IMR-90 (cell line): ENCODE results near the gene KRTAP20-3. TPM values are rescaled to one million over a fixed set of nuclear protein-coding genes. Genes with fewer than 3 reads are reported as not detected.

Experiments
- ATAC-seq: fragments of 200-7000 bp; cut with Tn5 transposase; 2 replicates; pipeline ENCODE4 v1.9.1; 2020; ENCODE audit warnings: low read depth, mild to moderate bottlenecking, moderate library complexity
- BruUV-seq: library from RNA; stranded (reverse); fragments of 400-500 nt; replicated peaks from 2 replicates; lab custom pipeline; 2021; lab: Mats Ljungman, UMichigan
- CTCF ChIA-PET: fragments of 300-600 bp; formaldehyde crosslinking; extraction: SDS; loops from one replicate; lab custom pipeline; 2021; ENCODE audit warnings: antibody characterized with exemption; lab: Yijun Ruan, JAX
- POLR2A ChIA-PET: fragments of 300-600 bp; sonication (Branson Sonifier 250); formaldehyde crosslinking; loops from one replicate; lab custom pipeline; 2022; ENCODE audit warnings: antibody characterized with exemption; ENCODE audit not compliant: unreplicated experiment; lab: Charles Lee
- DNase-seq: peaks from one replicate; pipeline ENCODE4 v3.0.0; 2013
- H2AFZ ChIP-seq: replicated peaks from 2 replicates; pipeline ENCODE3; 2013; ENCODE audit warnings: low read length, mild to moderate bottlenecking; ENCODE audit not compliant: poor library complexity
- H2AK5ac ChIP-seq: 2 replicates; pipeline ENCODE4 v1.6.1; 2013; ENCODE audit warnings: low read depth, low read length, inconsistent platforms
- H2AK9ac ChIP-seq: replicated peaks from 2 replicates; pipeline ENCODE3; 2013; ENCODE audit warnings: mild to moderate bottlenecking, low read depth, low read length, moderate library complexity; ENCODE audit not compliant: poor library complexity
- H2BK120ac ChIP-seq: 2 replicates; pipeline ENCODE4 v1.6.1; 2013; ENCODE audit warnings: low read depth, low read length, inconsistent platforms
- H2BK15ac ChIP-seq: 3 replicates; pipeline ENCODE4 v1.6.1; 2013; ENCODE audit warnings: low read depth, low read length, inconsistent platforms
- H2BK20ac ChIP-seq: 2 replicates; pipeline ENCODE4 v1.6.1; 2013; ENCODE audit warnings: low read depth, mild to moderate bottlenecking, inconsistent platforms, low read length, moderate library complexity
- H2BK5ac ChIP-seq: 2 replicates; pipeline ENCODE4 v1.6.1; 2013; ENCODE audit warnings: mild to moderate bottlenecking, low read depth, low read length, inconsistent platforms; ENCODE audit not compliant: poor library complexity, severe bottlenecking
- H3K14ac ChIP-seq: replicated peaks from 2 replicates; pipeline ENCODE4 v1.6.1; 2013; ENCODE audit warnings: low read depth, low read length, inconsistent platforms
- H3K18ac ChIP-seq: 2 replicates; pipeline ENCODE4 v1.6.1; 2013; ENCODE audit warnings: low read depth, low read length, control low read depth
- H3K23ac ChIP-seq: 2 replicates; pipeline ENCODE4 v1.6.1; 2013; ENCODE audit warnings: low read depth, low read length, inconsistent platforms
- H3K27ac ChIP-seq: 2 replicates; pipeline ENCODE4 v1.5.1; 2013; ENCODE audit warnings: mild to moderate bottlenecking, control low read depth, low read length; ENCODE audit not compliant: insufficient read depth
- H3K27me3 ChIP-seq: 2 replicates; pipeline ENCODE4 v1.6.1; 2013; ENCODE audit warnings: low read length; ENCODE audit not compliant: control insufficient read depth, insufficient read depth
- H3K36me3 ChIP-seq: 2 replicates; pipeline ENCODE4 v1.6.1; 2013; ENCODE audit warnings: low read length, mixed read lengths; ENCODE audit not compliant: control insufficient read depth, insufficient read depth
- H3K4ac ChIP-seq: 2 replicates; pipeline ENCODE4 v1.6.1; 2013; ENCODE audit warnings: low read depth, low read length, inconsistent platforms
- H3K4me1 ChIP-seq: 2 replicates; pipeline ENCODE4 v1.6.1; 2013; ENCODE audit warnings: low read length, mixed read lengths; ENCODE audit not compliant: control insufficient read depth, insufficient read depth
- H3K4me2 ChIP-seq: 2 replicates; pipeline ENCODE4 v1.6.1; 2013; ENCODE audit warnings: low read depth, mild to moderate bottlenecking, control low read depth, low read length, moderate library complexity
- H3K4me3 ChIP-seq: 2 replicates; pipeline ENCODE4 v1.5.1; 2013; ENCODE audit warnings: low read depth, mild to moderate bottlenecking, control low read depth, low read length, moderate library complexity; ENCODE audit not compliant: insufficient read depth
- H3K56ac ChIP-seq: 2 replicates; pipeline ENCODE4 v1.6.1; 2013; ENCODE audit warnings: low read length, inconsistent platforms; ENCODE audit not compliant: insufficient read depth; ENCODE audit errors: extremely low read depth
- H3K79me1 ChIP-seq, 2 experiments: 2 replicates each; pipeline ENCODE4 v1.6.1; 2013; ENCODE audit warnings: low read length in 2 of 2, inconsistent platforms in 1 of 2, low read depth in 1 of 2
- H3K9ac ChIP-seq: 2 replicates; pipeline ENCODE4 v1.6.1; 2013; ENCODE audit warnings: low read depth, low read length, control low read depth
- H3K9me1 ChIP-seq: 2 replicates; pipeline ENCODE4 v1.6.1; 2013; ENCODE audit warnings: low read length, inconsistent platforms; ENCODE audit not compliant: insufficient read depth
- H3K9me3 ChIP-seq: 2 replicates; pipeline ENCODE4 v1.6.1; 2013; ENCODE audit warnings: low read length; ENCODE audit not compliant: control insufficient read depth, insufficient read depth
- H4K20me1 ChIP-seq: 2 replicates; pipeline ENCODE4 v1.6.1; 2013; ENCODE audit warnings: low read length, inconsistent platforms; ENCODE audit not compliant: insufficient read depth
- H4K5ac ChIP-seq: 2 replicates; pipeline ENCODE4 v1.6.1; 2013; ENCODE audit warnings: mild to moderate bottlenecking, low read depth, low read length, control low read depth
- H4K8ac ChIP-seq, 2 experiments: 2 replicates each; pipeline ENCODE4 v1.6.1; 2013; ENCODE audit warnings: low read depth in 2 of 2, low read length in 2 of 2, control low read depth in 1 of 2, inconsistent platforms in 1 of 2
- H4K91ac ChIP-seq: 2 replicates; pipeline ENCODE4 v1.6.1; 2013; ENCODE audit warnings: low read depth, low read length, inconsistent platforms; ENCODE audit not compliant: insufficient read depth
- BHLHE40 ChIP-seq: fragments of 150-350 bp; IDR thresholded peaks from 2 replicates; pipeline ENCODE4 v1.6.1; 2016; ENCODE audit warnings: mild to moderate bottlenecking, low read depth, low read length
- CEBPB ChIP-seq: IDR thresholded peaks from 2 replicates; pipeline ENCODE4 v1.6.1; 2012; ENCODE audit warnings: low read depth, low read length, improper control_type of control experiment
- CHD1 ChIP-seq: IDR thresholded peaks from 2 replicates; pipeline ENCODE4 v1.6.1; 2012; ENCODE audit warnings: low read depth, low read length, improper control_type of control experiment
- CTCF ChIP-seq: conservative IDR thresholded peaks from 2 replicates; pipeline ENCODE4 v1.5.1; 2012; ENCODE audit warnings: mild to moderate bottlenecking, low read depth, low read length, improper control_type of control experiment
- ELK1 ChIP-seq: fragments of 150-350 bp; IDR thresholded peaks from 2 replicates; pipeline ENCODE4 v1.6.1; 2016; ENCODE audit warnings: low read depth, mild to moderate bottlenecking, low read length, moderate library complexity, borderline replicate concordance
- FOS ChIP-seq: fragments of 150-350 bp; IDR thresholded peaks from 2 replicates; pipeline ENCODE4 v1.6.1; 2016; ENCODE audit warnings: low read depth, low read length
- MAFK ChIP-seq: IDR thresholded peaks from 2 replicates; pipeline ENCODE4 v1.6.1; 2012; ENCODE audit warnings: low read depth, low read length, improper control_type of control experiment
- MAZ ChIP-seq: IDR thresholded peaks from 2 replicates; pipeline ENCODE4 v1.6.1; 2012; ENCODE audit warnings: low read depth, mild to moderate bottlenecking, low read length, improper control_type of control experiment, moderate library complexity, borderline replicate concordance
- MXI1 ChIP-seq: IDR thresholded peaks from 2 replicates; pipeline ENCODE4 v1.6.1; 2012; ENCODE audit warnings: low read depth, mild to moderate bottlenecking, low read length, moderate library complexity, borderline replicate concordance
- NFE2L2 ChIP-seq: fragments of 150-350 bp; IDR thresholded peaks from 2 replicates; pipeline ENCODE4 v1.6.1; 2016; ENCODE audit warnings: low read depth, mild to moderate bottlenecking, low read length
- POLR2A ChIP-seq: IDR thresholded peaks from 2 replicates; pipeline ENCODE4 v1.6.1; 2012; ENCODE audit warnings: mild to moderate bottlenecking, low read depth, low read length
- RAD21 ChIP-seq: IDR thresholded peaks from 2 replicates; pipeline ENCODE4 v1.6.1; 2012; ENCODE audit warnings: low read length, improper control_type of control experiment
- RCOR1 ChIP-seq: IDR thresholded peaks from 2 replicates; pipeline ENCODE4 v1.6.1; 2012; ENCODE audit warnings: mild to moderate bottlenecking, low read length, improper control_type of control experiment; ENCODE audit not compliant: insufficient replicate concordance
- RFX5 ChIP-seq: IDR thresholded peaks from 2 replicates; pipeline ENCODE4 v1.8.0; 2012; ENCODE audit warnings: low read depth, mild to moderate bottlenecking, low read length, moderate library complexity
- SMC3 ChIP-seq: fragments of 150-350 bp; IDR thresholded peaks from 2 replicates; pipeline ENCODE4 v1.6.1; 2016; ENCODE audit warnings: low read depth, mild to moderate bottlenecking, antibody characterized with exemption, low read length, moderate library complexity
- USF2 ChIP-seq: fragments of 150-350 bp; IDR thresholded peaks from 2 replicates; pipeline ENCODE4 v1.6.1; 2017; ENCODE audit warnings: mild to moderate bottlenecking, antibody characterized with exemption, low read length, low read depth
- dilution Hi-C: fragments of 300-500 bp; cut with HindIII; formaldehyde crosslinking; loops from one replicate; pipeline ENCODE4 v1.14.3; 2018; ENCODE audit warnings: low sequenced_read_pairs; ENCODE audit not compliant: unreplicated experiment
- in situ Hi-C: fragments of 300-500 bp; cut with MboI; formaldehyde crosslinking; loops from 3 replicates; pipeline ENCODE4 v1.14.3; 2019; ENCODE audit warnings: low sequenced_read_pairs, inconsistent platforms, mixed read lengths
- intact Hi-C: fragments of 100-400 bp; cut with micrococcal nuclease; formaldehyde crosslinking; loops from 2 replicates; pipeline ENCODE4 v1.10.0; 2022
- polyA plus RNA-seq, 3 experiments: library from polyadenylated mRNA; depleted of rRNA; stranded (reverse); fragments of >200 nt; gene quantifications; 2 replicates each; pipeline ENCODE4 v1.2.3, GENCODE V29; 2012; ENCODE audit warnings: low replicate concordance in 1 of 3
- total RNA-seq: library from RNA; depleted of rRNA; stranded (reverse); fragments of >200 nt; gene quantifications from 2 replicates; pipeline ENCODE4 v1.2.3, GENCODE V29; 2012

KRTAP20-3 gene
- total and polyA plus RNA-seq, 2 of the 4 experiments (the other 2 are of a cell fraction), result not detected

- no peaks in the 10 kb centered on the region for H3K36me3 ChIP-seq
Observed at GRCh38 chr21:30620080-30620479, 22.6 kb upstream of the KRTAP20-3 start.

More at GRCh38 chr21:30620080-30620479, 22.6 kb upstream of the KRTAP20-3 start:
- no peaks in the 10 kb centered on the region for H3K9me1 ChIP-seq
- TF ChIP-seq RAD21 (no peak), CTCF (no peak), CHD1 (no peak), POLR2A (no peak), MAZ (no peak), USF2 (no peak), CEBPB (no peak), SMC3 (no peak), BHLHE40 (no peak), MAFK (no peak), MXI1 (no peak), RFX5 (no peak), ELK1 (no peak), NFE2L2 (no peak), RCOR1 (no peak), FOS (no peak)
- no peak overlapping the region for H3K9ac ChIP-seq
- DNase-seq (no peak), ATAC-seq (no peak)
- no peak overlapping the region for H2BK5ac ChIP-seq
- H2AK5ac ChIP-seq, result no peak overlapping the region
- dilution Hi-C loops (no loop called here), intact Hi-C loops (no loop called here), in situ Hi-C loops (no loop called here)
- no peak overlapping the region for H4K5ac ChIP-seq
- H3K18ac ChIP-seq, result no peak overlapping the region
- no peak overlapping the region for H2BK120ac ChIP-seq
- no peak overlapping the region for H2AFZ ChIP-seq
- H4K8ac ChIP-seq, result no peak overlapping the region
- no peaks in the 10 kb centered on the region for H4K20me1 ChIP-seq
- H3K4ac ChIP-seq, result no peak overlapping the region
- peaks cover 15% of the 10 kb centered on the region for H3K9me3 ChIP-seq
- no peak overlapping the region for H3K23ac ChIP-seq
- H3K14ac ChIP-seq, result no peak overlapping the region
- H3K27me3 ChIP-seq, result no peaks in the 10 kb centered on the region
- H2BK20ac ChIP-seq, result no peak overlapping the region
- ChIA-PET POLR2A (no interaction called here), CTCF (no interaction called here)
- no peaks in the 10 kb centered on the region for H3K79me1 ChIP-seq
- H3K27ac ChIP-seq, result no peak overlapping the region
- H3K56ac ChIP-seq, result no peak overlapping the region
- no TSS peak for BruUV-seq
- no peak overlapping the region for H3K4me2 ChIP-seq
- no peak overlapping the region for H2AK9ac ChIP-seq
- no peak overlapping the region for H3K4me3 ChIP-seq
- no peak overlapping the region for H4K91ac ChIP-seq
- no peaks in the 10 kb centered on the region for H3K4me1 ChIP-seq
- no peak overlapping the region for H2BK15ac ChIP-seq
